BJ (cell line): ENCODE measurements around the gene SLC34A2. TPM values are rescaled to one million over a fixed set of nuclear protein-coding genes. Genes with fewer than 3 reads are reported as not detected.
"Not testable (repeated sequence)": the region's sequence is repeated elsewhere in the genome, so short reads cannot be mapped to it uniquely, and the experiment has no call there.

Source experiments
- CTCF ChIA-PET: fragments of 350-600 bp; formaldehyde crosslinking; extraction: SDS; loops from one replicate; lab custom pipeline; 2021; ENCODE audit warnings: antibody characterized with exemption, inconsistent platforms; lab: Yijun Ruan, JAX
- POLR2A ChIA-PET: fragments of 300-600 bp; sonication (Branson Sonifier 250); formaldehyde crosslinking; extraction: SDS; loops from one replicate; lab custom pipeline; 2021; ENCODE audit warnings: antibody characterized with exemption; lab: Charles Lee
- DNase-seq: peaks from one replicate; pipeline ENCODE4 v3.0.0-alpha.2; 2011; ENCODE audit warnings: low read depth
- H3K27me3 ChIP-seq: 2 replicates; pipeline ENCODE4 v1.6.0; 2011; ENCODE audit warnings: low read length; ENCODE audit not compliant: control insufficient read depth, insufficient read depth
- H3K36me3 ChIP-seq: 2 replicates; pipeline ENCODE4 v1.5.1; 2011; ENCODE audit warnings: low read length; ENCODE audit not compliant: control insufficient read depth, insufficient read depth
- H3K4me3 ChIP-seq: 2 replicates; pipeline ENCODE4 v1.5.1; 2011; ENCODE audit warnings: low read depth, mild to moderate bottlenecking, control low read depth, low read length
- polyA minus RNA-seq: library from RNA; depleted of rRNA, polyadenylated mRNA; stranded (reverse); fragments of >200 nt; gene quantifications from 2 replicates; pipeline ENCODE4 v1.2.3, GENCODE V29; 2011; rRNA and poly(A)+ RNA removed
- polyA plus RNA-seq: library from polyadenylated mRNA; depleted of rRNA; stranded (reverse); fragments of >200 nt; gene quantifications from 2 replicates; pipeline ENCODE4 v1.2.3, GENCODE V29; 2011; rRNA removed
- TF ChIP-seq, protein P1 (sequence below): IDR thresholded peaks from 2 replicates; pipeline ENCODE4 v1.5.1; 2011; ENCODE audit warnings: low read depth, mild to moderate bottlenecking, control low read depth, inconsistent platforms, low read length, moderate library complexity; ENCODE audit not compliant: insufficient read depth

SLC34A2 gene, protein sequence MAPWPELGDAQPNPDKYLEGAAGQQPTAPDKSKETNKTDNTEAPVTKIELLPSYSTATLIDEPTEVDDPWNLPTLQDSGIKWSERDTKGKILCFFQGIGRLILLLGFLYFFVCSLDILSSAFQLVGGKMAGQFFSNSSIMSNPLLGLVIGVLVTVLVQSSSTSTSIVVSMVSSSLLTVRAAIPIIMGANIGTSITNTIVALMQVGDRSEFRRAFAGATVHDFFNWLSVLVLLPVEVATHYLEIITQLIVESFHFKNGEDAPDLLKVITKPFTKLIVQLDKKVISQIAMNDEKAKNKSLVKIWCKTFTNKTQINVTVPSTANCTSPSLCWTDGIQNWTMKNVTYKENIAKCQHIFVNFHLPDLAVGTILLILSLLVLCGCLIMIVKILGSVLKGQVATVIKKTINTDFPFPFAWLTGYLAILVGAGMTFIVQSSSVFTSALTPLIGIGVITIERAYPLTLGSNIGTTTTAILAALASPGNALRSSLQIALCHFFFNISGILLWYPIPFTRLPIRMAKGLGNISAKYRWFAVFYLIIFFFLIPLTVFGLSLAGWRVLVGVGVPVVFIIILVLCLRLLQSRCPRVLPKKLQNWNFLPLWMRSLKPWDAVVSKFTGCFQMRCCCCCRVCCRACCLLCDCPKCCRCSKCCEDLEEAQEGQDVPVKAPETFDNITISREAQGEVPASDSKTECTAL
- polyA plus RNA-seq (0.02 TPM in 1 of 2 replicates, not detected in the other), polyA minus RNA-seq (0.05 TPM in 1 of 2 replicates, not detected in the other)

DNA sequence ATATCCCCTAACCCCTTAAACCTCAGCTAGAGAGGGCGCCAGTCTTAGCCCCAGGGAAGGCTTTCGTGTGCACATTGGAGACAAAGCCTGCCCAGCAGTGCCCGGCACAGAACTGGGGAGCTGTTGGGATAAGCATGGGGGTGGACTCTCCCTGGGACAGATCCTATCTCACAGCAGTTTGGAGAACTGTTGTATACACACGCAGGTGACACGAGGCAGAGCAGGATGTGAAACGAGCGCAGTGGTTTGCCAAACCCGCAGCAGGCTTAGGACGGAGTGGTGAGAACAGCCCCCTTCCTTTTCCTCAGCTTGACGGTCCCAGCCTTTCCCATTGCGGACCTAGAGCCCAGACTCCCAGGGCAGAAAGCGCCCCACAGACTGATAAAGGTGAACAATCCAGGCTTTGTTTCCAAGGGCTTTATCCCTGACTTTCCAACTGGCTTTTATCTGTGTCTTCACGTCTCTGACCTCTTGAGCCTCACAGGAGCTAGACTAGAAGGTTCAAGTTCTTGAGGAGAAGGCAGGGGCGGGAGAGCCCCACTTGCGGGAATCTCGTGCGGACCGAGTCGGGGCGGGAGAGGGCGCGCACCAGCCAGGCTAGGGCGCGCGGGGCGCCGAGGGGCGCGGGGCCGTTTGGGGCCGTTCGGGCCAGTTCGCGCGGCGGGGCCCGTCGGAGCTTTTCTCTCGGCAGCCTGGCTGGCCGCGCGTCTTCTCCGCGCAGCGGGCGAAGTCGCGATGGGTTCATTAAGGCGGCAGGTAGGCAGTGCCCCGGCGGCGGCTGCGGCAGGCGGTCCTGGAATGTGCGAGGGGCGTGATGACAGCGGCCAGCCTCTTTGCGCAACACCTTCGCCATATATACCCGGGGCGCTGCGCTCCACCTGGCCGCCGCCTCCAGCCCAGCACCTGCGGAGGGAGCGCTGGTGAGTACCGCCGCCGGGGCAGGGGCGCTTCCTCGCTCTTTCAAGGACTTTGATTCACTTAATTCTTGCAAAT, at the start of gene SLC34A2:
SLC34A2 (plus strand) TSS at position 881 of the 993 bp plus-strand sequence. CDS start 6,650 bp downstream, outside the sequence.
- DNase-seq = no peak
- POLR2A ChIA-PET = interaction anchor here (0.5 kb wide), 1 partner anchor 55 kb away, joined by 4 read pairs; no protein-coding TSS in a partner anchor
- TF ChIP-seq, protein P1, sequence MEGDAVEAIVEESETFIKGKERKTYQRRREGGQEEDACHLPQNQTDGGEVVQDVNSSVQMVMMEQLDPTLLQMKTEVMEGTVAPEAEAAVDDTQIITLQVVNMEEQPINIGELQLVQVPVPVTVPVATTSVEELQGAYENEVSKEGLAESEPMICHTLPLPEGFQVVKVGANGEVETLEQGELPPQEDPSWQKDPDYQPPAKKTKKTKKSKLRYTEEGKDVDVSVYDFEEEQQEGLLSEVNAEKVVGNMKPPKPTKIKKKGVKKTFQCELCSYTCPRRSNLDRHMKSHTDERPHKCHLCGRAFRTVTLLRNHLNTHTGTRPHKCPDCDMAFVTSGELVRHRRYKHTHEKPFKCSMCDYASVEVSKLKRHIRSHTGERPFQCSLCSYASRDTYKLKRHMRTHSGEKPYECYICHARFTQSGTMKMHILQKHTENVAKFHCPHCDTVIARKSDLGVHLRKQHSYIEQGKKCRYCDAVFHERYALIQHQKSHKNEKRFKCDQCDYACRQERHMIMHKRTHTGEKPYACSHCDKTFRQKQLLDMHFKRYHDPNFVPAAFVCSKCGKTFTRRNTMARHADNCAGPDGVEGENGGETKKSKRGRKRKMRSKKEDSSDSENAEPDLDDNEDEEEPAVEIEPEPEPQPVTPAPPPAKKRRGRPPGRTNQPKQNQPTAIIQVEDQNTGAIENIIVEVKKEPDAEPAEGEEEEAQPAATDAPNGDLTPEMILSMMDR = no peak
- no peaks in the 10 kb centered on the region for H3K36me3 ChIP-seq
- CTCF ChIA-PET = interaction anchor here (0.6 kb wide), 1 partner anchor 77 kb away, joined by 3 read pairs; no protein-coding TSS in a partner anchor
- H3K4me3 ChIP-seq = no peak within 1 kb of the TSS
- H3K27me3 ChIP-seq = peaks cover 18% of the 10 kb centered on the region

DNA sequence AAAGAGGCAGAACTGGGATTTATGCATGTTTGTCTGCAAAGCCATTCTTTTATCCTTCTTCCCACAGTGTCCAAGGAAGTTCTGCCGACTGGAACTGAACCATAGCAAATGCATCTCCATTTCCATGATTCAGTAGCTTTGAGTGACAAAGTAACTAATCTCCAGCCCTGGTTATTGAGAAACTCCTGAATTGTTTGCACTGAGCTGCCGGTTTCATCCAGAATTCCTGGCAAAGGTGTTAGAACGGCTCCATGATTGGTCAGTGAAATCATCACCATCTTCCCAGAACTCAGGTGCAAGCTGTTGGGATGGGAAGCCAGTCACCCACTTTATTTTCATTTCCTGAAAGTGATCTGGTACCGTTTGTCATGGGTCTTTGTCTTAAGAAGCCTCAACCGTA, 47.0 kb upstream of the SLC34A2 start:
- Histone ChIP-seq H3K27me3 (no peaks in the 10 kb centered on the region; the same call in 1 of the 2 replicates), H3K36me3 (no peaks in the 10 kb centered on the region), H3K4me3 (no peak overlapping the region)
- ChIA-PET POLR2A (no interaction called here), CTCF (no interaction called here)
- TF ChIP-seq, protein P1 = no peak
- DNase-seq = no peak

DNA sequence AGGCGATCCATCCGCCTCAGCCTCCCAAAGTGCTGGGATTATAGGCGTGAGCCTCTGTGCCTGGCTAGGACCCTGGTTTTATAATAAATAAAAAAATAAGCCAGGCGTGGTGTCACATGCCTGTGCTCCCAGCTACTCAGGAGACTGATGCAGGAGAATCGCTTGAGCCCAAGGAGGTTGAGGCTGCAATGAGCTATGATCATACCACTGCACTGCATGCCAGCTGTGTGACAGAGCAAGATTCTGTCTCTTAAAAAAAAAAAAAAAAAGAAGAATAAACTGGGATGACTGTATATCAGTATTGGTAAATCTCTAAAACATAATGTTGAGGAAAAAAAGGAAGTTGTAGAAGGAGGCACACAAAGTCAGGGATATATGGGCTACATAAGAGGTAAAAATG, 45.7 kb upstream of the SLC34A2 start:
- no peak for DNase-seq
- no peak overlapping the region for H3K4me3 ChIP-seq
- H3K36me3 ChIP-seq = no peaks in the 10 kb centered on the region
- POLR2A ChIA-PET = no interaction called here
- TF ChIP-seq, protein P1 = no peak
- CTCF ChIA-PET = interaction anchor here (1.4 kb wide), 1 partner anchor 9 kb away, joined by 4 read pairs; no protein-coding TSS in a partner anchor
- H3K27me3 ChIP-seq = no peaks in the 10 kb centered on the region; the same call in 1 of the 2 replicates

DNA sequence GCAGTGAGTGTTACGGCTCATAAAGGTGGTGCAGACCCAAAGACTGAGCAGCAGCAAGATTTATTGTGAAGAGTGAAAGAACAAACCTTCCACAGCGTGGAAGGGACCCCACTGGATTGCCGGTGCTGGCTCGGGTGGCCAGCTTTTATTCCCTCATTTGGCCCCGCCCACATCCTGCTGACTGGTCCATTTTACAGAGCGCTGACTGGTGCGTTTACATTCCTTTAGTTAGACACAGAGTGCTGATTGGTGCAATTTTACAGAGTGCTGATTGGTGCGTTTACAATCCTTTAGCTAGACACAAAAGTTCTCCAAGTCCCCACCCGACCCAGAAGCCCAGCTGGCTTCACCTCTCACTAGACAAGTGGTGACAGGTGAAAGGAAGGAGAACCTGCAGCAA, 42.0 kb upstream of the SLC34A2 start:
- POLR2A ChIA-PET, H3K4me3 ChIP-seq, H3K27me3 ChIP-seq, CTCF ChIA-PET, H3K36me3 ChIP-seq, DNase-seq: not testable (repeated sequence)

DNA sequence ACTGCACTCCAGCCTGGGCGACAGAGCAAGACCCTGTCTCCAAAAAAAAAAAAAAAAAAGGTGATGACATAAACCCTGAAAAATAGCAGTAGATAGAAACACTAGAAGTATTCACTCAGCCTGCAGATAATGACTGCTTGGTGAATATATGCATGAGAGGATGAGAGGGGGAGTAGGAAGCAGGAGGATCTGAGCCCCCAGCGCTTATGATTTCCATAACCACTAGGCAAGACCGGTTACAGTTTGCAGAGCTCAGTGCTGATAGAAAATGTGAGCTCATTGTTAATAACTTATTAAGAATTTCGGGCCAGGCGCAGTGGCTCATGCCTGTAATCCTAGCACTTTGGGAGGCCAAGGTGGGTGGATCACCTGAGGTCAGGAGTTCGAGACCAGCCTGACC, 40.8 kb upstream of the SLC34A2 start:
- TF ChIP-seq, protein P1 = no peak
- Histone ChIP-seq H3K27me3 (no peaks in the 10 kb centered on the region), H3K4me3 (no peak overlapping the region), H3K36me3 (no peaks in the 10 kb centered on the region)
- CTCF ChIA-PET = no interaction called here
- POLR2A ChIA-PET = no interaction called here
- no peak for DNase-seq
